ENCODE data around the gene CDK16.

CDK16 gene

GRCh38 chrX:47186096-47186740, 32.3 kb upstream of the CDK16 start:
- DNase-seq (ENCODE audit: low read depth in 2 of 2): no peak

DNA sequence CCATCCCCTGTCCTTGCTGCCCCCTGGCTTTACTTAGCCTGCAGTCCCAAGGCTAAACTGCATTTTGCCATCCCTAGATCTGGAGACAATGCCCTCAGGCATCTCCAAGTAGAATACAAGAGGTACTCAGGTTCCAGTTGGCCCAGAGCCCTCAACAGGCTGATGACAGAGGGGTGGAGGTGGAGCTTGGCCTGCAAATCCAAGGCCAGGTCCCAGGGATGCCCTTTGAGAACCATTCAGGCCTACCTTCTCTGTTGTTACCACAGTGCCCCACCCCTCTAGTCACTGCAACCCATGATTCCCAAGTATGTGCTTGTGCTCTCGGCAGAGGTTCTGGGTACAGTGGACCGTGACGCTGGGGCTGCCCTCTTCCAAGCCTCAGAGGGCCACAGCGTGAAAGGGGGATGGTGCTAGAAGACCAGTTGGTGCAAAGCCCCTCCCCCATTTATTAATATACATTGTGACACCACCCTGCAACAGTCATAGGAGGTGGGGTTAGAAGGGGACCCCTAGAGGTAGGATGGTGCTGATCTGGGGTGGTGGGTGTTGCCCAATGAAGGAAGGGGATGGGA, 31.3 kb upstream of the CDK16 start:
- DNase-seq (ENCODE audit: low read depth in 2 of 2): no peak

DNA sequence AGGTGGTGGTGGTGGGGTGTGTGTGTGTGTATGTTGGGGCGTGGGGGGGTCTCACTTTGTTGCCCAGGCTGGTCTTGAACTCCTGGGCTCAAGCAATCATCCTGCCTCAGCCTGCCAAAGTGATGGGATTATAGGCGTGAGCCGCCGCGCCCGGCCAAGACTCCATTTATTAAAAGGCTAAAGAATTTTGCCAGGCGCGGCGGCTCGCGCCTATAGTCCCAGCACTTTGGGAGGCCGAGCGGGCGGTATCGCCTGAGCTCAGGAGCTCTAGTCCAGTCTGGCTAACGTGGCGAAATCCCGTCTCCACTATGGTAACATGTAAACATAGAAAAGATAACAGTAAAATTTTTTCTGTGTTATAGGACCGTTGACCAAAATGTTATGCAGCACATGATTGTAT, 28.6 kb upstream of the CDK16 start:
- DNase-seq (ENCODE audit: low read depth in 2 of 2): no peak

- peak; percentile 63 to 75 for DNase-seq (ENCODE audit: low read depth in 2 of 2)
Observed at GRCh38 chrX:47190445-47191269, 27.8 kb upstream of the CDK16 start.

GRCh38 chrX:47191331-47191730, 27.1 kb upstream of the CDK16 start:
- peak; percentile 22 to 25 for DNase-seq (ENCODE audit: low read depth in 2 of 2)

DNA sequence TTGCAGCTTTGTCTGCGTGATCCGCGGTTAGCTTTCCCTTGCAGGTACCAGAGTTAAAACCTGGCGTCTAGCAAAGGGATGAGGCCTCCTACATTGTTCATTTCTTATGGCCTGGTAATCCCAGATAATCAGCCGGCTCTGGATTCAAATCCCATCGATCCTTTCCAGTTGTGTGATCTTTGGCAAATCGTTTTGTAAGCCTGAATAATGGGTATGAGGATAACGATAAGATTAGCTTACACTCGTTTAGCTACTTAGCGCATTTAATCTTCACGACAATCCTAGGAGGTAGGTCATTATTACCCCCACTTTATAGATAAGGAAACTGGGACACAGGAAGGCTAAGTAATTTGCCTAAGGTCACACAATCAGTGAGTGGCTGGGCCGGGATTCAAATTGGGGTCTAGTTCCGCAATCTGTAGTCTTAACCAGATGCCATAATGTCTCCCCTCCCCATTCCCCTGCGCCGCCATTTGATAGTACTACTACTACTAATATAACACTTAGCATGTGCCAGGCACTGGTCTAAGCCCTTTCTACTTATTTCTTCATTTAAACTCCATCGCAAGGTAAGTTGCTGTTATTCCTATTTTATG, 26.6 kb upstream of the CDK16 start:
- DNase-seq (ENCODE audit: low read depth in 2 of 2): no peak

DNA sequence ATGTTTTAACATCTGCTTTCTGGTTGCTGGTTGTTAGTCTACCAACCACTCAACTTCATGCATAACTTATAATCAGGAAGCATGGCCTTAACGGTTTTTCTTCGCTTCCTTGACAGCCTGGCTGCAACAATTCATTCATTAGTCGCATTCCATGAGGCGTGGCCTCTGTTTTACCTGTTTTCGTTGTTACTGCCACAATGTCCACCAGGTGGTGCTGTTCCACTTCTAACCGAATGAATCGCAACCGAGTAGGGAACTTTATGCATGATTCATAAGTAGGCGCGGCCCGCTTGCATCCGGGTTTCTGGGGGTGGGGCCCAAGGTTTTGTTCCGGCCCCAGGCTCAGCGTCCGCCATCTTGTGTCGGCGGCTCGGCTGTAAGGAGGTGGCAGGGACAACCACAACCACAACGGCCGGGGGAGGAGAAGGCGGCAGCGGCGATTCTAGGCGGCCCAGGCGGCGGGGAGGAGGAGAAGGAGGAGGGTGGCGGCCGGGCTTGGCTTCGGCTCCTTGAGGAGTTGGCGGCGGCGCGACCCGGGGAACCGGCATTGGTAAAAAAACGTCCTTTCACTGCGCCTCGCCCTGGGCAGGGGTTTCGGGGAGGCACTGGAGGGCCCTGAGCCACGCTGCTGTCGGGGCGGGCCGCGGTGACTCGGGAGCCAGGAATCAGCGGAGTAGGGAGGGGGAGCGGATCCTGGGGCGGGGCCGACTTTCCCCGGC, 24.8 kb upstream of the CDK16 start, which contains the start of gene UBA1:
TSS of gene UBA1 (plus strand) at position 355 of the 719 bp plus-strand sequence. CDS start 4,974 bp downstream, outside the sequence.
- DNase-seq (ENCODE audit: low read depth in 2 of 2): peak; percentile 80 to 87

GRCh38 chrX:47194194-47194787, 24.2 kb upstream of the CDK16 start:
- no peak for DNase-seq (ENCODE audit: low read depth in 2 of 2)

- no peak for DNase-seq (ENCODE audit: low read depth in 2 of 2)
Observed at GRCh38 chrX:47196098-47196497, 22.4 kb upstream of the CDK16 start.

GRCh38 chrX:47197526-47197925, 21.0 kb upstream of the CDK16 start:
- DNase-seq (ENCODE audit: low read depth in 2 of 2): no peak

DNA sequence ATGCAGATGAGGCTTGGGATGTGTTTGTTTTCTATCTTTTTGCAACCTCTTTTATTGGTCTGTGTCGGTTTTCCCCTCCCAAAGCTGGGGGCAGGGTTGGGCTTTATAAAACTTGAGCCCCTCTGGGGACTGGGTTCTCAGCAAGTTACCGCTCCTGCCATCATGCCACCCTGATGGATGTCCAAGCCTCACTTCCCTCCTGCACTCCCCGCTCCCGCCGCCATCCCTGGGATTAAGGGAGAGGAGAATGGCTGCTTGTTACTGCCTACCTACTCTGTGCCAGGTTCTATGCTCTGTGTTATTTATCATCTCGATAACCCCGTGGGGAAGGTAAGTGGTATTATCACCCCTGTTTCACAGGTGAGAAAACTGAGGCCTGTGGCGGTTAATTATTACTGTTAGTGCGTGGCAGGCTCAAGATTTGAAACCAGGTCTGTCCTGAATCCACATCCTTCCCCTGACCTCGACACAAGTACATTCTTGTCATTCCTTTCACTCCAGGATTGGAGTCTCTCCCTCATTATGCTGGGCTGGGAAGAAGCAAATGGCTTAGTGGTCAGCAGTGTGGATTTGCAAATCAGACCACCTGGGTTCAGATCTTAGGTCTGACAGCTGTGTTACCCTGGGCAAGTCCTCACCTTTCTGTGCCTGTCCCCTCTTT, 20.3 kb upstream of the CDK16 start:
- no peak for DNase-seq (ENCODE audit: low read depth in 2 of 2)

DNA sequence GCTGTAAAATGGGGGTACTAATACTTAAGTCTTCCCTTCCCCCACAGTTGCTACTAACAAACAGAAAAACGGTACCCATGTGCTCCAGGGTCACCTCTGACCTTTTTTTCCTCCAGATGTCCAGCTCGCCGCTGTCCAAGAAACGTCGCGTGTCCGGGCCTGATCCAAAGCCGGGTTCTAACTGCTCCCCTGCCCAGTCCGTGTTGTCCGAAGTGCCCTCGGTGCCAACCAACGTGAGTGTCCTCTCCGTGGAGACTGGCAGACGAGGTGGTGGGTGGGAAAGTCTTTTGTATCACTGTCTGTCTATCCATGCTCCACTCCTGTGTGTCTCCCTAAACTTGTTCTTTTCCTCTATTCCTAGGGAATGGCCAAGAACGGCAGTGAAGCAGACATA, 19.8 kb upstream of the CDK16 start:
- no peak for DNase-seq (ENCODE audit: low read depth in 2 of 2)

DNA sequence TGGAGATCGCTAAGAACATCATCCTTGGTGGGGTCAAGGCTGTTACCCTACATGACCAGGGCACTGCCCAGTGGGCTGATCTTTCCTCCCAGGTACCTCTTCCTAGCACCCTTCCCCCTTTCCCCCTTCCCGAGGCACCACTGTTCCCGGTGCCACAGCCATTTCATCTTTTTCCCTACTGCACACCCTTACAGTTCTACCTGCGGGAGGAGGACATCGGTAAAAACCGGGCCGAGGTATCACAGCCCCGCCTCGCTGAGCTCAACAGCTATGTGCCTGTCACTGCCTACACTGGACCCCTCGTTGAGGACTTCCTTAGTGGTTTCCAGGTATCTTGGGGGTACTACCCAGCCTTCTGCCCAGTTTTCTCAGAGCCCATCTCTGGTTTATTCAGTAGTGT, 19.2 kb upstream of the CDK16 start:
- no peak for DNase-seq (ENCODE audit: low read depth in 2 of 2)

- DNase-seq (ENCODE audit: low read depth in 2 of 2): no peak
Observed at GRCh38 chrX:47200385-47201150, 17.9 kb upstream of the CDK16 start.

DNA sequence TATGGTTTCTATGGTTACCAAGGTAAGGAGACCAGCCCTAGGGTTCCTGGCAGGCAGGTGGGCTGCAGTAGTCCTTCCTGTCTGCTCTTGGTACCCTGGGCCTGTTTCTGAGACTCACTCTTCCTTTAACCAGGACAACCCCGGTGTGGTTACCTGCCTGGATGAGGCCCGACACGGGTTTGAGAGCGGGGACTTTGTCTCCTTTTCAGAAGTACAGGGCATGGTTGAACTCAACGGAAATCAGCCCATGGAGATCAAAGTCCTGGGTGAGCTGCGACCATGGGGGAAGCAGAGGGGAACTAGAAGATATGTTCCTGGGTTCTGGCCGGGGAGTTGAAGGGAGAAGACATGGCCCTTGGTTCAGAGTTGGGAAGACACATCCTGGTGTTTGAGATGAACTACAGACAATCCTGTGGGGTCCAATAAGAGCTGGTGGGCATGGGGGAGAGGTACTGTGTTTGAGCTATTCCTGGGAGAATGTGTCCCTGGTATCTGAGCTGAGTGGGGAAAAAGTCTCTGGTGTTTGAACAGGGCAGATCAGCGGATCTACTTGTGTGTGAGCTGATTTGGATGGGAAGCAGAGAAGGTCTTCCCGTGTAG, 17.0 kb upstream of the CDK16 start:
- no peak for DNase-seq (ENCODE audit: low read depth in 2 of 2)

DNA sequence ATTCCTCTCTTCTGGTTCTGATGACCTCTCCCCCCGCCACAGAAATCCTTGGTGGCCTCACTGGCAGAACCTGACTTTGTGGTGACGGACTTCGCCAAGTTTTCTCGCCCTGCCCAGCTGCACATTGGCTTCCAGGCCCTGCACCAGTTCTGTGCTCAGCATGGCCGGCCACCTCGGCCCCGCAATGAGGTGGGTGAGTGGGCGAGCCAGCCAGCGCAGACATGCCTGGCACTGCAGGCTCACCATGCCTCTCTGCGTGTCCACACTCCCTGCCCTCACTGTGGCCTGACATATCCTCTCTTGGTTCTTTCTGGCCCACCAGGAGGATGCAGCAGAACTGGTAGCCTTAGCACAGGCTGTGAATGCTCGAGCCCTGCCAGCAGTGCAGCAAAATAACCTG, 16.2 kb upstream of the CDK16 start:
- DNase-seq (ENCODE audit: low read depth in 2 of 2): no peak

- DNase-seq (ENCODE audit: low read depth in 2 of 2): no peak
Observed at GRCh38 chrX:47202877-47203276, 15.6 kb upstream of the CDK16 start.

GRCh38 chrX:47204970-47205369, 13.5 kb upstream of the CDK16 start:
- DNase-seq (ENCODE audit: low read depth in 2 of 2): no peak

- no peak for DNase-seq (ENCODE audit: low read depth in 2 of 2)
Observed at GRCh38 chrX:47206316-47206715, 12.2 kb upstream of the CDK16 start.

DNA sequence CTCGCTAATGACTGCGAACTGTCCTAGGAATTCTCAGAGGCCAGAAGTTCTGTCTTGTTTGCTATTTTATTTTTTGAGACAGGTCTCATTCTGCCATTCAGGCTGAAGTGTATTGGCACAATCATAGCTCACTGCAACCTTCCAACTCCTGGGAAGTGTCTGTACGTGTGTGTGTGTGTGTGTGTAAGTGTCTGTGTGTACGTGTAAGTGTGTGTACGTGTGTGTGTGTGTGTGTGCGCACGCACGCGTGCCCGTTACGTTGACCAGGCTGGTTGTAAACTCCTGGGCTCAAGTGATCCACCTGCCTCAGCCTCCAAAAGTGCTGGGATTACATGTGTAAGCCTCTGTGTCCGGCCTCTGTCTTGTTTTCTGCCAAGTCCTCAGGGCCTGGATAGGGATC, 10.4 kb upstream of the CDK16 start:
- DNase-seq (ENCODE audit: low read depth in 2 of 2): no peak

Measured in stimulated activated CD4-positive, alpha-beta T cell treated with anti-CD3 and anti-CD28 coated beads, Interleukin-12 subunit alpha, Interleukin-12 subunit beta, amount 100 ng/mL, for 24 hours (primary cell).